ENCODE measurements around the gene AKAP13. TPM values are rescaled to one million over a fixed set of nuclear protein-coding genes. Genes with fewer than 3 reads are reported as not detected.

The AKAP13 gene
- polyA plus RNA-seq, 2 of the 4 experiments (the other 2 are of a cell fraction): 20.4 to 28.8 TPM

DNA sequence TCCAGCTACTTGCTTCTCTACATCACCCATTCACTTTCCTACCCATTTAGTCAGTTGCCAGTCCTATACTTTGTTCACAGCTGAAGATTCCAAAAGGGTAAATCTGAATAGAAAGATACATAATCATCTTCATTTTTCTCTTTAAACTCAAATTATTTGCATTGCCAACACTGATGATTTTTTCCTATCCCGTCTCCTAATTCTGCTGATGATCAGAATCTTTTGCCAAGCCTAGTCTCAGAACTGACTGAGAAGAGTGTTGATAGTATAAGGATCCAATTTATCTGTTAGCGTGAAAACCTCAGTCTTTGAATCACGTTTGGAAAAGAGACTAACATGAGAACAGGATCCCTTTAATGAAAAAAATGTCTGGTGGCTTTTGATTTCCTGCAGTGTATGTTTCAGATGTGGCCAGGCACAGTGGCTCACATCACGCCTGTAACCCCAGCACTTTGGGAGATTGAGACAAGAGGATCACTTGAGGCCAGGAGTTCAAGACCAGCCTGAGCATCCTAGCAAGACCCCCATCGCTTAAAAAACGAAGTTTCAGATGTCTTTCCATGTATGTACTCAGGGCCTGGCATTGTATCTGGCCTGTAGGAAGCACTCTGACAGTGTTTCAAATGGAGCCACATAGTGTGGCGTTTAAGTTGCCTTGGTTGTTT lies 244.9 kb downstream of the AKAP13 start:
- H3K4me2 ChIP-seq: no peak overlapping the region
- POLR2A ChIA-PET: no interaction called here
- WGBS (ENCODE audit: missing lambda C conversion rate): 95% methylated on average over 7 of the region's 7 CpGs

DNA sequence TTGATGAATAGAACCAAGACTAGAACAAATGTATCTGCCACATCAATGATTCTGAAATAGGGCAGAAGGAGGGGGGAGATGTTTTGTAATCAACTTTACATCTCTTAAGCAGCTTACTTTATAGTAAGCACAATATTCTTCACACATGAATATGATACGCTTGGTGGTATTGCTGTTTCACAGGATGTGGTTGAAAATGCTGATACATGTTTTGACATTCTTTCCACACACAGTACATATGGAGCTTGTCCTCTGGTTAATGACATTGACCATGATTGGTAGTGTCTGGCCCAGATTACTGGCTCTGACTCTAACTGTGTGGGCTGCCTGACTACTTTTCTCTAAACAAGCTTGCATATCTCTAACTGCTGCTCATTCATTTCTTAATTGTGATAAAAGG lies 245.5 kb downstream of the AKAP13 start:
- FAIRE-seq (no peak), DNase-seq (ENCODE audit: low read depth in 1 of 2, low spot score in 1 of 2) (no peak), ATAC-seq (no peak)
- Histone ChIP-seq H3K9me3 (no peaks in the 10 kb centered on the region), H3K4me3 (no peak overlapping the region), H3K4me2 (no peak overlapping the region), H3K4me1 (peaks cover 7% of the 10 kb centered on the region; the same call in 1 of the 3 replicates), H3K27ac (no peak overlapping the region)
- 93% methylated on average over 1 of the region's 1 CpG for WGBS (ENCODE audit: missing lambda C conversion rate)
- ChIA-PET POLR2A (no interaction called here), CTCF (interaction anchor here (1.9 kb wide), 1 partner anchor 9 kb away, joined by 7 read pairs; no protein-coding TSS in a partner anchor)
- TF ChIP-seq FOSL2 (IDR thresholded peaks at IDR 0.05): no peak
- no peak for TF ChIP-seq FOSL2 (CRISPR knock-in tag; IDR thresholded peaks at IDR 0.05)
- TF ChIP-seq, protein P1, sequence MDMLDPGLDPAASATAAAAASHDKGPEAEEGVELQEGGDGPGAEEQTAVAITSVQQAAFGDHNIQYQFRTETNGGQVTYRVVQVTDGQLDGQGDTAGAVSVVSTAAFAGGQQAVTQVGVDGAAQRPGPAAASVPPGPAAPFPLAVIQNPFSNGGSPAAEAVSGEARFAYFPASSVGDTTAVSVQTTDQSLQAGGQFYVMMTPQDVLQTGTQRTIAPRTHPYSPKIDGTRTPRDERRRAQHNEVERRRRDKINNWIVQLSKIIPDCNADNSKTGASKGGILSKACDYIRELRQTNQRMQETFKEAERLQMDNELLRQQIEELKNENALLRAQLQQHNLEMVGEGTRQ (IDR thresholded peaks at IDR 0.05): no peak
- TF ChIP-seq, protein P2, sequence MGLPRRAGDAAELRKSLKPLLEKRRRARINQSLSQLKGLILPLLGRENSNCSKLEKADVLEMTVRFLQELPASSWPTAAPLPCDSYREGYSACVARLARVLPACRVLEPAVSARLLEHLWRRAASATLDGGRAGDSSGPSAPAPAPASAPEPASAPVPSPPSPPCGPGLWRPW (IDR thresholded peaks at IDR 0.05): no peak
- TF ChIP-seq, protein P3, sequence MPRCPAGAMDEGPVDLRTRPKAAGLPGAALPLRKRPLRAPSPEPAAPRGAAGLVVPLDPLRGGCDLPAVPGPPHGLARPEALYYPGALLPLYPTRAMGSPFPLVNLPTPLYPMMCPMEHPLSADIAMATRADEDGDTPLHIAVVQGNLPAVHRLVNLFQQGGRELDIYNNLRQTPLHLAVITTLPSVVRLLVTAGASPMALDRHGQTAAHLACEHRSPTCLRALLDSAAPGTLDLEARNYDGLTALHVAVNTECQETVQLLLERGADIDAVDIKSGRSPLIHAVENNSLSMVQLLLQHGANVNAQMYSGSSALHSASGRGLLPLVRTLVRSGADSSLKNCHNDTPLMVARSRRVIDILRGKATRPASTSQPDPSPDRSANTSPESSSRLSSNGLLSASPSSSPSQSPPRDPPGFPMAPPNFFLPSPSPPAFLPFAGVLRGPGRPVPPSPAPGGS (IDR thresholded peaks at IDR 0.05): no peak
- TF ChIP-seq CBX2 (IDR thresholded peaks at IDR 0.05; ENCODE audit: borderline replicate concordance, low read depth): no peak
- no peak for TF ChIP-seq NFE2L2 (conservative IDR thresholded peaks at IDR 0.05; ENCODE audit: low read length)
- TF ChIP-seq GATA3 (IDR thresholded peaks at IDR 0.05; ENCODE audit: borderline replicate concordance): no peak
- TF ChIP-seq ZC3H11A (IDR thresholded peaks at IDR 0.05): no peak
- no peak for TF ChIP-seq TP53 (CRISPR knock-in tag; IDR thresholded peaks at IDR 0.05)
- no peak for TF ChIP-seq HOXA7 (CRISPR knock-in tag; IDR thresholded peaks at IDR 0.05)

More for the DNA sequence above, 244.9 kb downstream of the AKAP13 start:
- CTCF ChIA-PET: interaction anchor here (1.0 to 1.9 kb wide), 3 partner anchors 9 to 294 kb away, joined by 3 to 7 read pairs (median 3); no protein-coding TSS in a partner anchor
- FAIRE-seq (no peak), ATAC-seq (no peak; a peak in 1 of 6 replicates), DNase-seq (ENCODE audit: low read depth in 1 of 2, low spot score in 1 of 2) (no peak)
- TF ChIP-seq GATA3 (IDR thresholded peaks at IDR 0.05; ENCODE audit: borderline replicate concordance): no peak
- TF ChIP-seq SREBF2 (IDR thresholded peaks at IDR 0.05): no peak
- TF ChIP-seq JUN (IDR thresholded peaks at IDR 0.05): no peak
- TF ChIP-seq, protein P2 (IDR thresholded peaks at IDR 0.05): no peak
- no peak for TF ChIP-seq FOXS1 (CRISPR knock-in tag; IDR thresholded peaks at IDR 0.05)
- TF ChIP-seq ESRRA (IDR thresholded peaks at IDR 0.05; ENCODE audit: borderline replicate concordance, low read length): no peak
- no peak for TF ChIP-seq HDAC2 (IDR thresholded peaks at IDR 0.05)
- no peak for TF ChIP-seq EHF (CRISPR knock-in tag; IDR thresholded peaks at IDR 0.05)
- TF ChIP-seq NPAS2 (CRISPR knock-in tag; IDR thresholded peaks at IDR 0.05; ENCODE audit: borderline replicate concordance): no peak
- TF ChIP-seq CEBPB (IDR thresholded peaks at IDR 0.05): no peak
- TF ChIP-seq, protein P1 (IDR thresholded peaks at IDR 0.05): no peak
- TF ChIP-seq, protein P4, sequence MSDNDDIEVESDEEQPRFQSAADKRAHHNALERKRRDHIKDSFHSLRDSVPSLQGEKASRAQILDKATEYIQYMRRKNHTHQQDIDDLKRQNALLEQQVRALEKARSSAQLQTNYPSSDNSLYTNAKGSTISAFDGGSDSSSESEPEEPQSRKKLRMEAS (IDR thresholded peaks at IDR 0.05): no peak
- TF ChIP-seq RFX5 (IDR thresholded peaks at IDR 0.05): no peak
- no peak for TF ChIP-seq BHLHE40 (IDR thresholded peaks at IDR 0.05; ENCODE audit: low read depth, low read length)
- H3K4me3 ChIP-seq: no peak overlapping the region
- H3K27ac ChIP-seq: no peak overlapping the region
- H3K4me1 ChIP-seq: peaks cover 9% of the 10 kb centered on the region; the same call in 1 of the 3 replicates
- no peaks in the 10 kb centered on the region for H3K9me3 ChIP-seq
